H1 (cell line): Measurements from ENCODE around the gene TNS3. TPM values are rescaled to one million over a fixed set of nuclear protein-coding genes. Genes with fewer than 3 reads are reported as not detected.

Source experiments
- ASH2L ChIP-seq: fragments of 200-600, 300-600 bp; sonication (generic); IDR thresholded peaks from one replicate; pipeline ENCODE4 v1.7.1; 2017; ENCODE audit warnings: low read length
- CBX5 ChIP-seq: fragments of 300-800, 300-1000 bp; sonication (generic); IDR thresholded peaks from 2 replicates; pipeline ENCODE4 v1.7.1; 2016; ENCODE audit warnings: antibody characterized with exemption, low read length, low read depth
- CEBPB ChIP-seq: IDR thresholded peaks from 2 replicates; pipeline ENCODE4 v1.6.1; 2012; ENCODE audit warnings: low read depth, low read length
- CHD1 ChIP-seq: IDR thresholded peaks from 2 replicates; pipeline ENCODE4 v1.6.1; 2012; ENCODE audit warnings: low read depth, low read length, improper control_type of control experiment
- CTBP2 ChIP-seq: IDR thresholded peaks from 2 replicates; pipeline ENCODE4 v1.7.0; 2011; ENCODE audit warnings: borderline replicate concordance, mild to moderate bottlenecking, moderate library complexity, mixed read lengths, low read length; ENCODE audit not compliant: insufficient read depth, insufficient read length
- EGR1 ChIP-seq: IDR thresholded peaks from 2 replicates; pipeline ENCODE4 v1.6.1; 2011; ENCODE audit warnings: low read depth, low read length, borderline replicate concordance
- EP300 ChIP-seq, 2 experiments: IDR thresholded peaks; 1 replicate in 1 of 2; 2 replicates in 1 of 2; pipeline ENCODE4 v1.6.1; 2011 to 2012; ENCODE audit warnings: low read depth in 2 of 2, low read length in 2 of 2, mild to moderate bottlenecking in 2 of 2, borderline replicate concordance in 1 of 2, inconsistent platforms in 1 of 2, moderate library complexity in 1 of 2
- GABPA ChIP-seq: IDR thresholded peaks from 2 replicates; pipeline ENCODE4 v1.6.1; 2011; ENCODE audit warnings: mild to moderate bottlenecking, low read length, moderate library complexity, borderline replicate concordance; ENCODE audit not compliant: insufficient read depth
- GTF2F1 ChIP-seq: IDR thresholded peaks from 2 replicates; pipeline ENCODE4 v1.6.1; 2012; ENCODE audit warnings: low read depth, low read length, improper control_type of control experiment, borderline replicate concordance
- JUN ChIP-seq: IDR thresholded peaks from 2 replicates; pipeline ENCODE4 v1.6.1; 2011; ENCODE audit warnings: low read depth, mild to moderate bottlenecking, improper control_type of control experiment, low read length
- JUND ChIP-seq: IDR thresholded peaks from 2 replicates; pipeline ENCODE4 v1.6.1; 2011; ENCODE audit warnings: mild to moderate bottlenecking, improper control_type of control experiment, low read length
- KDM4A ChIP-seq: IDR thresholded peaks from one replicate; pipeline ENCODE4 v1.7.1; 2012; ENCODE audit warnings: low read depth, mild to moderate bottlenecking, moderate library complexity, low read length, inconsistent platforms; ENCODE audit not compliant: severe bottlenecking
- NANOG ChIP-seq: IDR thresholded peaks from 2 replicates; pipeline ENCODE4 v1.6.1; 2011; ENCODE audit warnings: low read length, low read depth, mild to moderate bottlenecking, inconsistent platforms; ENCODE audit not compliant: insufficient read depth, poor library complexity, severe bottlenecking
- PHF8 ChIP-seq: fragments of 200-600 bp; sonication (generic); conservative IDR thresholded peaks from 2 replicates; pipeline ENCODE4 v1.7.1; 2012; ENCODE audit warnings: low read depth, mild to moderate bottlenecking, inconsistent platforms, low read length, moderate library complexity
- POLR2A ChIP-seq, 2 experiments: IDR thresholded peaks; 1 replicate in 1 of 2; 2 replicates in 1 of 2; pipeline ENCODE4 v1.6.1; 2011; ENCODE audit warnings: low read depth in 2 of 2, low read length in 2 of 2, mild to moderate bottlenecking in 2 of 2; ENCODE audit errors: control extremely low read depth in 1 of 2
- RNF2 ChIP-seq: fragments of 200-900, 300-1000 bp; sonication (generic); IDR thresholded peaks from 2 replicates; pipeline ENCODE4 v1.7.1; 2016; ENCODE audit warnings: borderline replicate concordance, low read depth, mild to moderate bottlenecking, antibody characterized with exemption, low read length; ENCODE audit not compliant: poor library complexity, severe bottlenecking; ENCODE audit errors: missing control alignments
- SIN3A ChIP-seq, 2 experiments: IDR thresholded peaks in 1 of 2; conservative IDR thresholded peaks in 1 of 2; 2 replicates each; pipeline ENCODE4 v1.6.1; 2011 to 2012; ENCODE audit warnings: low read length in 2 of 2, improper control_type of control experiment in 1 of 2, low read depth in 1 of 2, mild to moderate bottlenecking in 1 of 2
- SIRT6 ChIP-seq: IDR thresholded peaks from one replicate; pipeline ENCODE4 v1.7.1; 2012; ENCODE audit warnings: low read length, inconsistent platforms
- SIX5 ChIP-seq: IDR thresholded peaks from 2 replicates; pipeline ENCODE4 v1.6.1; 2011; ENCODE audit warnings: mild to moderate bottlenecking, low read depth, low read length
- SP1 ChIP-seq: IDR thresholded peaks from 2 replicates; pipeline ENCODE4 v1.6.1; 2011; ENCODE audit warnings: low read depth, low read length
- TAF1 ChIP-seq: IDR thresholded peaks from 2 replicates; pipeline ENCODE4 v1.6.1; 2011; ENCODE audit warnings: mild to moderate bottlenecking, low read depth, low read length
- TEAD4 ChIP-seq: IDR thresholded peaks from 2 replicates; pipeline ENCODE4 v1.6.1; 2012; ENCODE audit warnings: low read depth, low read length, inconsistent platforms, mixed read lengths
- YY1 ChIP-seq: IDR thresholded peaks from 2 replicates; pipeline ENCODE4 v1.6.1; 2011; ENCODE audit warnings: low read depth, mild to moderate bottlenecking, low read length
- ZNF274 ChIP-seq: IDR thresholded peaks from 2 replicates; pipeline ENCODE4 v1.7.0; 2012; ENCODE audit warnings: low read length, borderline replicate concordance; ENCODE audit errors: extremely low read depth
- polyA plus RNA-seq, 7 experiments: library from polyadenylated mRNA; depleted of rRNA in 3 of 7; stranded (reverse) in 5 of 7; unstranded in 2 of 7; fragments of >200 nt in 5 of 7; fragments of 200-250 nt in 2 of 7; gene quantifications; 1 replicate in 5 of 7; 2 replicates in 1 of 7; 4 replicates in 1 of 7; pipeline versions ENCODE4 v1.2.1 to v1.2.3, GENCODE V29; 2011 to 2013; ENCODE audit warnings: missing spikeins in 2 of 7, mixed read lengths in 2 of 7
- total RNA-seq: library from RNA; stranded (reverse); fragmentation: NEBNext Ultra II Directional; extraction: Animal tissue kit (Norgen Biotek cat#: 25700); gene quantifications from 2 replicates; pipeline ENCODE4 v1.2.1, GENCODE V29; 2021

Gene TNS3
- total and polyA plus RNA-seq, 2 of the 8 experiments (the other 6 are each of a cell fraction or from before 2014, with no cell fraction given), result 11.9 to 24.2 TPM

GRCh38 chr7:47536661-47537611 lies 45.0 kb downstream of the TNS3 start (continued):
- TF ChIP-seq YY1 (no peak), RNF2 (no peak), ZNF274 (no peak), SIX5 (no peak), SIRT6 (no peak), GTF2F1 (no peak), TEAD4 (no peak), CTBP2 (peak; percentile 29), JUND (no peak), EGR1 (no peak), ASH2L (no peak), NANOG (no peak), KDM4A (peak; percentile 63), PHF8 (peak; percentile 34; the same call in 1 of the 2 replicates), JUN (no peak), CEBPB (no peak), CBX5 (no peak), CHD1 (no peak), EP300 (IDR thresholded peaks at IDR 0.05; ENCODE audit: borderline replicate concordance in 1 of 2, low read depth in 2 of 2, low read length in 2 of 2) (no peak), SIN3A (conservative IDR thresholded peaks at IDR 0.05 in 1 of 2, IDR thresholded peaks at IDR 0.05 in 1 of 2; ENCODE audit: low read depth in 1 of 2, low read length in 2 of 2) (peak in 1 of 2 experiments; percentile 24; a peak in 1 of 4 replicates), POLR2A (IDR thresholded peaks at IDR 0.05; ENCODE audit: control extremely low read depth in 1 of 2, low read depth in 2 of 2, low read length in 2 of 2) (no peak), GABPA (no peak), TAF1 (no peak), SP1 (no peak)
